Effector memory CD4-positive, alpha-beta T cell (primary cell): Measurements from ENCODE around the gene LEKR1.
"Not testable (repeated sequence)": the region's sequence is repeated elsewhere in the genome, so short reads cannot be mapped to it uniquely, and the experiment has no call there.

Source experiments
- DNase-seq, 3 donors: peaks; one replicate each; pipeline ENCODE4 v3.0.0-alpha.2; 2020
- H3K27ac ChIP-seq: 2 replicates; pipeline ENCODE4 v1.7.0; 2013; ENCODE audit warnings: mild to moderate bottlenecking, low read length, moderate library complexity; ENCODE audit not compliant: insufficient read depth, poor library complexity, severe bottlenecking
- H3K27me3 ChIP-seq: replicated peaks from 2 replicates; pipeline ENCODE4 v1.7.0; 2013; ENCODE audit warnings: mild to moderate bottlenecking, low read length; ENCODE audit not compliant: insufficient read depth, control insufficient read depth, poor library complexity, severe bottlenecking
- H3K36me3 ChIP-seq: 2 replicates; pipeline ENCODE4 v1.7.0; 2013; ENCODE audit warnings: mild to moderate bottlenecking, low read length, moderate library complexity; ENCODE audit not compliant: control insufficient read depth, insufficient read depth
- H3K4me1 ChIP-seq: 2 replicates; pipeline ENCODE4 v1.7.0; 2013; ENCODE audit warnings: low read length, mild to moderate bottlenecking; ENCODE audit not compliant: control insufficient read depth, insufficient read depth, poor library complexity, severe bottlenecking
- H3K4me3 ChIP-seq: 2 replicates; pipeline ENCODE4 v1.7.0; 2013; ENCODE audit warnings: low read length, low read depth, mild to moderate bottlenecking; ENCODE audit not compliant: insufficient read depth, poor library complexity, severe bottlenecking
- H3K9me3 ChIP-seq: 2 replicates; pipeline ENCODE4 v1.7.0; 2013; ENCODE audit warnings: mild to moderate bottlenecking, low read length, moderate library complexity; ENCODE audit not compliant: control insufficient read depth

The LEKR1 gene

GRCh38 chr3:156963096-156963495, 136.9 kb downstream of the LEKR1 start:
- Histone ChIP-seq H3K4me1 (no peaks in the 10 kb centered on the region), H3K36me3 (no peaks in the 10 kb centered on the region), H3K9me3 (no peaks in the 10 kb centered on the region), H3K4me3 (no peak overlapping the region), H3K27me3 (no peaks in the 10 kb centered on the region), H3K27ac (no peak overlapping the region)
- DNase-seq = no peak

- H3K4me1 ChIP-seq = no peaks in the 10 kb centered on the region
- H3K27ac ChIP-seq = no peak overlapping the region
- no peak overlapping the region for H3K4me3 ChIP-seq
- no peaks in the 10 kb centered on the region for H3K9me3 ChIP-seq
- no peaks in the 10 kb centered on the region for H3K36me3 ChIP-seq
- no peak for DNase-seq
- no peaks in the 10 kb centered on the region for H3K27me3 ChIP-seq
Observed at GRCh38 chr3:156964577-156964976, 138.4 kb downstream of the LEKR1 start.

DNA sequence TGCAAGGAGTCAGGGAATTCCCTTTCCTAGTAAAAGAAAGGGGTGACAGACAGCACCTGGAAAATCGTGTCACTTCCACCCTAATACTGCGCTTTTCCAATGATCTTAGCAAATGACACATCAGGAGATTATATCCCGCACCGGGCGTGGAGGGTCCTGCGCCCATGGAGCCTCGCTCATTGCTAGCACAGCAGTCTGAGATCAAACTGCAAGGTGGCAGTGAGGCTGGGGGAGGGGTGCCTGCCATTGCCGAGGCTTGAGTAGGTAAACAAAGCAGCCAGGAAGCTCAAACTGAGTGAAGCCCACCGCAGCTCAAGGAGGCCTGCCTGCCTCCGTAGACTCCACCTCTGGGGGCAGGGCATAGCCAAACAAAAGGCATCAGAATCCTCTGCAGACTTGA, 140.2 kb downstream of the LEKR1 start:
- H3K36me3 ChIP-seq, H3K4me1 ChIP-seq, H3K9me3 ChIP-seq, H3K27me3 ChIP-seq, DNase-seq, H3K27ac ChIP-seq, H3K4me3 ChIP-seq: not testable (repeated sequence)

- no peaks in the 10 kb centered on the region for H3K27me3 ChIP-seq
- H3K4me3 ChIP-seq = no peak overlapping the region
- H3K36me3 ChIP-seq = no peaks in the 10 kb centered on the region
- no peaks in the 10 kb centered on the region for H3K4me1 ChIP-seq
- no peak overlapping the region for H3K27ac ChIP-seq
- no peaks in the 10 kb centered on the region for H3K9me3 ChIP-seq
- no peak for DNase-seq
Observed at GRCh38 chr3:156973954-156974353, 147.8 kb downstream of the LEKR1 start.

DNA sequence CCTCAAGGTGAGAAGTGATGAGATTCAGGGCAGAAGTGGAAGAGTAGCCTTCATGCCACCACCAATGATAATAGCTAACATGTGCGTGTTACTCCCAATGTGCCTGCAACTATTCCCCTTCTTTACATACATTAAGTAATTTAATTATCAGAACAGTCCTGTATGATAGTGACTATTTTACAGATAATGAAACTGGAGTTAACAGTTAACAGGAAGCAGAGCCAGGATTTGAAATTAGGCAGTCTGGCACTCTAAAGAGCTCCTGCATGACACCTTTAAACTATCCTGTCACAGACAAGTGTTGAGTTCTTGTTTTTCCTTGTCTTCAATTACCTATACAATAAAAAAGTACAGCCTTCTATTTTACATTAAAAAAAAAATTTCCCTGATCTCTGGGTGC, 148.8 kb downstream of the LEKR1 start:
- Histone ChIP-seq H3K27ac (no peak overlapping the region), H3K36me3 (no peaks in the 10 kb centered on the region), H3K4me3 (no peak overlapping the region), H3K4me1 (no peaks in the 10 kb centered on the region), H3K27me3 (no peaks in the 10 kb centered on the region), H3K9me3 (no peaks in the 10 kb centered on the region)
- DNase-seq = no peak

DNA sequence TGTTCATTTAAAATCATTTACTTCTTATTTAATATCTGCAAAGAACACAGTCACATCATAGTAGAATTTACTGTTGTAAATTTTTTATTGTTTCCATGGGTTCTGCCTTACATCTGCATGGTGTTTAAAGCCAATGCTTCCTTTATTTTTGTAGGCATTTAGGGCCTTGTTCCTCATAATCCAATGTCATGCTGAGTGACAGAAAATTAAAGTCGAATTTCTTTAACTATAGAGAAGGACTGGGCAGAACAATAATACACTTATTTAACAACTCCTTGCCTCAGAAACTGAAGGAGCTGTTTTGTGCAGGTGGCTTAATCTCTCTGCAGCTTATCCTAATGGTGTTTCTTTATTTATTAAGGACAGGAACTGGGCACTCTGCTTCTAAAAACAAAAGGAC, 149.6 kb downstream of the LEKR1 start:
- Histone ChIP-seq H3K27me3 (no peaks in the 10 kb centered on the region), H3K36me3 (no peaks in the 10 kb centered on the region), H3K4me3 (no peak overlapping the region), H3K27ac (no peak overlapping the region), H3K4me1 (no peaks in the 10 kb centered on the region), H3K9me3 (no peaks in the 10 kb centered on the region)
- no peak for DNase-seq

- H3K27me3 ChIP-seq = no peaks in the 10 kb centered on the region
- H3K4me3 ChIP-seq = no peak overlapping the region
- H3K4me1 ChIP-seq = no peaks in the 10 kb centered on the region
- H3K9me3 ChIP-seq = no peaks in the 10 kb centered on the region
- no peak overlapping the region for H3K27ac ChIP-seq
- H3K36me3 ChIP-seq = no peaks in the 10 kb centered on the region
- no peak for DNase-seq
Observed at GRCh38 chr3:156976933-156977332, 150.8 kb downstream of the LEKR1 start.

DNA sequence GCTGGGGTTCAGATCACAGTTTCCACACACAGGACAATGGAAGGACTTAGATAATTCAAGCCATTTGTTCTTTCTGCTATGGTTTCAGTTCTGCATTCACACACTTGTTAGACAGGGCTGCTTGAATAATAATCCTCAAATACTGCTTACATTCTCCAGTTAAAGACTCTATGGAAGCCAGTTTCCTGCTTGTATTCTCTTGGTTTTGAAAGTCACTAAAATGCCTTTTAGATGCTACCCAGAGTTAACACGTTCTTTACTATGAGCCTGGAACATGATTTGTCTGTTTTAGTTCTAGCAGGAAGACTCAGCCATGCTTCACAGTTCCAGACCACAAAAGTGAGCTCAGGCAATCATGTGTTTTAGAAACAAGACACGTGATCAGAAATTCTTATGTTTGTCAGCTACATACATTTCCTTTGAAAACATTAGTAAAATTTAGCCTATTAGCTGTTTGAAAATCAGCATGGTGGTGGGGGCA, 152.4 kb downstream of the LEKR1 start:
- no peak overlapping the region for H3K4me3 ChIP-seq
- no peak overlapping the region for H3K27ac ChIP-seq
- H3K36me3 ChIP-seq = no peaks in the 10 kb centered on the region
- no peaks in the 10 kb centered on the region for H3K9me3 ChIP-seq
- DNase-seq = no peak
- no peaks in the 10 kb centered on the region for H3K27me3 ChIP-seq
- H3K4me1 ChIP-seq = no peaks in the 10 kb centered on the region

DNA sequence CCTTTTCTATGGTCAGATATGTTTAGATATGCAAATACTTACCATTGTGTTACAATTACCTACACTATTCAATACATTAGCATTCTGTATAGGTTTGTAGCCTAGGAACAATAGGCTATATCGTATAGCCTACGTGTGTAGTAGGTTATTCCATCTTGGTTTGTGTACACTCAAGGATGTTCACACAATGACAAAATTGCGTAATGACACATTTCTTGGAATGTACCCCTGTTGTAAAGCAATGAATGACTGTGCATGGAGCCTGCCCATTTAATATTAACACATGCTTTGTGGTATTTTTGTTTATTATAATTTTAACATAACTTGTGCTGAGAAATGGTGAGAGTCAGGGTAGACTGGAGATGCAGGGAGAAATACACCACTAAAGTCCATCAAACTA, 154.9 kb downstream of the LEKR1 start:
- Histone ChIP-seq H3K36me3 (no peaks in the 10 kb centered on the region), H3K9me3 (no peaks in the 10 kb centered on the region), H3K27me3 (no peaks in the 10 kb centered on the region), H3K27ac (no peak overlapping the region), H3K4me3 (no peak overlapping the region), H3K4me1 (no peaks in the 10 kb centered on the region)
- DNase-seq = no peak

DNA sequence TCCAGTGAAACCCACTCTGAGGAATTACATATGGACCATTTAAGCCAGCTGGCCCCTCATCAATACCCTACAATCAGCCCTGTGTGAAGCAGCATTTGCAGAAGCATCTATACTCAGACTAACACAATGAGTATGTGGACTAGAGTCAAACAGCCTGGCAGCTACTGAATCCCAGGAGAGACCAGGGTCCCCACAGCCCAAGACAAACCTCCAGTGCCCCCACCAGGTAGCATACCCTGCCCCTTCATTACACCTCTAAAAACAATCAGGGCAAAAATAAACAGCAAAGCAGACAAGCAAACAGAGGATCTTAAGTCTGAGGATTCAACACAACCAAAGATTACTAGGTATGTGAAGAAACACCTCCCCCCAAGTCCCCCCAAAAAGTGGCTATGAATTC, 157.4 kb downstream of the LEKR1 start:
- Histone ChIP-seq H3K4me1 (no peaks in the 10 kb centered on the region), H3K4me3 (no peak overlapping the region), H3K36me3 (no peaks in the 10 kb centered on the region), H3K27me3 (no peaks in the 10 kb centered on the region), H3K27ac (no peak overlapping the region), H3K9me3 (no peaks in the 10 kb centered on the region)
- no peak for DNase-seq

DNA sequence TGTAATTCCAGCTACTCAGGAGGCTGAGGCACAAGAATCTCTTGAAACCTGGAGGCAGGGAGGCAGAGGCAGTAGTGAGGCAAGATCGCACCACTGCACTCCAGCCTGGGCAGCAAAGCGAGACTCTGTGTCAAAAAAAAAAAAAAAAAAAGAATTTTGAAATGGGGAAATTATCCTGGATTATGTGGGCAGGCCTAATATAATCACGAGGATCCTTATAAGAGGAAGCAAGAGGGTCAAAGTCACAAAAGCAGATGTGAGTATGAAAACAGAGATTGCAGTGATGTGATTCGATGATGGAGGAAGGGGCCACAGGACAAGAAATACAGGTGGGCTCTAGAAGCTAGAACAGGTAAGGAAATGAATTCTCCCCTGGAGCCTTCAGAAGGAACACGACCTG, 159.6 kb downstream of the LEKR1 start:
- H3K4me1 ChIP-seq = no peaks in the 10 kb centered on the region
- no peak overlapping the region for H3K4me3 ChIP-seq
- no peaks in the 10 kb centered on the region for H3K9me3 ChIP-seq
- H3K27ac ChIP-seq = no peak overlapping the region
- DNase-seq = no peak
- no peaks in the 10 kb centered on the region for H3K36me3 ChIP-seq
- no peaks in the 10 kb centered on the region for H3K27me3 ChIP-seq
